Measurements from ENCODE around the gene TNS2.

TNS2 gene

DNA sequence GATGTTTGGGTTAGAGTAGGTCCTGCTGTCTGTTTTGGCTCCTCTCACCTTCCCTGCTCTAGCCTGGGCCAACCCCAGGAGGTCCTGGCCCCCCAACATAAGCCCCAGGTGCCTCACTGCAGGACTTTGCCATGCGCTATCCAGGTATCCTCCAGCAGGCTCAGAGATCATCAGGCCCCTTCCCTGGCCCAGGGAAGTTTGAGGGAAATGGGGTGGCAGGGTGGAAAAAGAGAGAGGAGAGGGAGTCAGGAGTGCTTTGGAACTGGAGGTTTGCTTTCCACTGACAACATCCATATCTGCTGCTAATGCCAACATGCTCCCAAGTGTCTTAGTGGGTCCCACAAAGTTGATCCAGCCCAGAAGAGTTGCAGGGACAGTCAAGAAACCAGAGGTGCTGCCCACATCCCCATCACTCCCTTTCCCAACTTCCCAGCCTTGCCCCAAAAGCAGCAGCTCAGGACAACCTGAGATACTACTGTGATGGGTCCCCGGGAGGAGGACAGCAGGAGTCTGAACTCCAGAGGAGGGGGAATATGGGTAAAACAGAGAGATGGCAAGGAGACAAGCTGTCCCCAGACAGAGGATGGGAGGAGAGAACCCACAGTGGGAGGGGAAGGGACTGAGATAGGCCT, 677 bp downstream of the TNS2 start:
- no peak for DNase-seq (ENCODE audit: extremely low read depth, low read depth)
- TF ChIP-seq, protein P1, sequence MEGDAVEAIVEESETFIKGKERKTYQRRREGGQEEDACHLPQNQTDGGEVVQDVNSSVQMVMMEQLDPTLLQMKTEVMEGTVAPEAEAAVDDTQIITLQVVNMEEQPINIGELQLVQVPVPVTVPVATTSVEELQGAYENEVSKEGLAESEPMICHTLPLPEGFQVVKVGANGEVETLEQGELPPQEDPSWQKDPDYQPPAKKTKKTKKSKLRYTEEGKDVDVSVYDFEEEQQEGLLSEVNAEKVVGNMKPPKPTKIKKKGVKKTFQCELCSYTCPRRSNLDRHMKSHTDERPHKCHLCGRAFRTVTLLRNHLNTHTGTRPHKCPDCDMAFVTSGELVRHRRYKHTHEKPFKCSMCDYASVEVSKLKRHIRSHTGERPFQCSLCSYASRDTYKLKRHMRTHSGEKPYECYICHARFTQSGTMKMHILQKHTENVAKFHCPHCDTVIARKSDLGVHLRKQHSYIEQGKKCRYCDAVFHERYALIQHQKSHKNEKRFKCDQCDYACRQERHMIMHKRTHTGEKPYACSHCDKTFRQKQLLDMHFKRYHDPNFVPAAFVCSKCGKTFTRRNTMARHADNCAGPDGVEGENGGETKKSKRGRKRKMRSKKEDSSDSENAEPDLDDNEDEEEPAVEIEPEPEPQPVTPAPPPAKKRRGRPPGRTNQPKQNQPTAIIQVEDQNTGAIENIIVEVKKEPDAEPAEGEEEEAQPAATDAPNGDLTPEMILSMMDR (IDR thresholded peaks at IDR 0.05; ENCODE audit: low read depth, low read length): no peak

DNA sequence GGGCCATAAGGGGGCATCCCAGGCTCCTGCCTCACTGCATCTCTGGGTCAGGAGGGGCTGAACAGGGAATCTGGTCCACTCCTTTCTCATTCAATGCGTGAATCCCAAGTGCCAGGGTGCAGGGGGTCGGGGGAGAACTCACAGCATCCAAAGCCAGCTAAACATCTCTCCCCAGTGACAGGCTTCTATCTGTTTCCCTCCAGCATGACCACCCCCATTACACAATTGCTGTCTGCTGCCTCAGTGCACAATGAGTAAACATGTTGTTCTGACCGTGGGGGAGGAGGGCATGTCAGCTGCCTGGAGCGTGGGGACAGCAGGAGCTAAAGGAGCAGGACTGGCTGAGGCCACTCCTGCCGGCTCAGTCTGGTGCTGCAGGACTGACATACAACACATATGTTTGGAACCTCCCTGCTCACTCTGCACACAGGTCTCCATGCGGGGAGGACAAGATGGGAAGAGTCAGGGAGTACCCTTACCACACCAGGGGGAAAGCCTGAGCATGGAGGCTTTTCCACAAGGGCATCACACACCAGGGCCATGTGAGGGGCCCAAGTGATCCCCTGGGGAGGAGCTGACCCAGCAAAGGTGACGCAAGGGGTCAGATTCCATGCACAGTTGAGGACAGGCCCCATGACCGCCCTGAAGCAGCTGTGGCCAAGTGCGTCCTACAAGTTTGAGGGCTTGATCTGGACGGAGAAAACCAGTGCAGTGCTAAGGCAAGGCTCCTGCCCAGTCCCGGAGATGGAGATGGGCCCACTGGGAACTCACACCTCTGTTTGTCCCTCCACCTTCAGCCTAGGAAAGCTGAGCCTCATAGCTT, 1.4 kb downstream of the TNS2 start:
- TF ChIP-seq, protein P1 (IDR thresholded peaks at IDR 0.05; ENCODE audit: low read depth, low read length): peak; percentile 4
- DNase-seq (ENCODE audit: extremely low read depth, low read depth): no peak

DNA sequence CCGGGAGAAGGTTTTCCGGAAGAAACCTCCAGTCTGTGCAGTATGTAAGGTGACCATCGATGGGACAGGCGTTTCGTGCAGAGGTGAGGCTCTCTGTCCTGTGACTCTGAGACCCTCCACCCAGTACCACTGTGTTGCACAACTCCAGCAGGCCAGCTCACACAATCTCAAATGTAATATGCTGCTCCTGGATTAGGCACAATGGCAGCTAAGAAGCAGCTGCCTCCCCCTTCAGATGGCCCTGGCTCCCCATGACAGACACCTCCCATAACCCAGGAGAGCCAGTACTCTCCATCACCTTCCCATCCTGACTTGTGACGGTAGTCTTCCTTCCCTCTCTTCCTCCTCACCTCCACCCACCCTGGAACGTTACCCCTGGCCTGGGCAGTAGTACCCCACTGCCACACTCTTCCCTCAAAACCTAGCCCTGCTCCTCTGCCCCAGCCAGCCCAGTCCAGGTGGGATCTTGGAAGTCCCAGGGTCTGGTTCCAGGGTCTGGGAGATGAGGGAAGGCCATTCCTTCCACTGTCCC, 2.1 kb downstream of the TNS2 start:
- DNase-seq (ENCODE audit: extremely low read depth, low read depth): no peak
- TF ChIP-seq, protein P1 (IDR thresholded peaks at IDR 0.05; ENCODE audit: low read depth, low read length): no peak

DNA sequence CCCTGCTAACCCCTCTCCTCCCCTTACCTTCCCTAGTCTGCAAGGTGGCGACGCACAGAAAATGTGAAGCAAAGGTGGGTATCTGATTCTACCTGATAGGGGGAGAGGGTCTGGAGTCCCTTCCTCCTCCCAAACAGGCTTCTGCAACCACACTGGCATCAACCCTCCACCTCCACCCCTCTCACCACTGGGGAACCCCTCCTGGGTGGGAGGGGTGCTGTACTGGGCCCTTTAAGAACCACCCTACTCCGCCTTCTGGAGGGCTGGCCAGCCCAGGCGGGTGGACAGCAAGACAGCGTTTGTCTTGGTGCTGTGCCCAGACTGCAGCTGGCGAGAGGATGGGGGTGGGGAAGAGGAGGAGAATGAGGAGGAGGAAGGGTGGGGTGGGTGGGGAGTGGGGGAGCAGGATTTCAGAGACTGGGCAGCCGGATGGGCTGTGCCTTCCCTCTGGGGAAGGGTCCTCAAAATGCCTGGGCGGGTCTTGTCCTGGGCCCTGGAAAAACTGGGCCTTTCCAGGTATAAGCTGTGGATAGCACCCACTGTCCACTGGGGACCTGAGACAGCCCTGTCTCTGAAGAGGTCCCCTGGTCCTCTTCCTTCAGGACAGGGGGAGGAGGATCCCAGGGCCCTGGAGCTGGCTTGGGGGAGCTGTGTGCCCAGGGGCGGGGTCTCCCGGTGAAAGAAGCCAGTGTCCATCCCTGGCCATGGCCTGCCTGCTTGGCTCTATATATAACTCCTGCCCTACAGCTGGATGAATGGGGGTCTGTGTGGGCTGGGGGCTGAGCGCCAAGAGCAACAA, 2.8 kb downstream of the TNS2 start:
- no peak for DNase-seq (ENCODE audit: extremely low read depth, low read depth)

DNA sequence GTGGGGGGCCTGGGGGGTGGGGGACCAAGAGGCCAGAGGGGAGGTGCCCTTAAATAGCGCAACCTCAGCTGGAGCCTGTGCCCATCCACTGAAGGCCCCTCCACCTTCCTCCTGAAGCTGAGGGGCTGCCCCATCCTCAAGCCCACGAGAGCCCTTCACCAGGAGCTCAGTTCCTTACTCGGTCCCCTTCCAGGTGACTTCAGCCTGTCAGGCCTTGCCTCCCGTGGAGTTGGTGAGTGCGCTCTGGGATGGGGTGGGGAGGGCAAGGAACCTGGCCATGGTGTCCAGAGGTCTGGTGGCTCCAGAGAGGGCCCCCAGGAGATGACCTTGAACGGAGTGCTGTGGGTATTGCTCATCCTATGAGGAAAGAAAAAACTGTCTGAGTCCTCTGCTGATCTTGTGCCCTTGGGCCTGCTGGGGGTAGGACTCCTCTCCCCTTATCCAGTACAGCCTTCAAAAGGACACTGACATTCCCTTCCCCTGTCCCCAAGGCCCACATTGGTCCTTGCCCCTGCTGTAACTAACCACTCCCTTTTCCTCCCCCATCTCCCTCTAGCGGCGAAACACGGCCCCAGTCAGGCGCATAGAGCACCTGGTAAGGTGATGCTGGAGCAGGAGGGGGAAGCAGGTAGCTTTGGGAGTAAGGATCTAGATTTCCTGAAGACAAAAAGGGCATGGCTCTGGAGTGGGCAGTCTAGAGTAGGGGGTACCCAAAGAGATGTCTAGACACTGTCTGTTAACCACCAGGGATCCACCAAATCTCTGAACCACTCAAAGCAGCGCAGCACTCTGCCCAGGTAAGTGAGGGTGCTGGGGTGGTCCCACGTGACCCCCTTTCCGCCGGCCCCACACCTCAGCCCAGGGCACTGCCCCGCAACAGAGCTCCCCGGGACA, 3.6 kb downstream of the TNS2 start:
- no peak for DNase-seq (ENCODE audit: extremely low read depth, low read depth)
- TF ChIP-seq, protein P1 (IDR thresholded peaks at IDR 0.05; ENCODE audit: low read depth, low read length): peak; percentile 64

More for the DNA sequence above, 2.8 kb downstream of the TNS2 start:
- TF ChIP-seq, protein P1 (IDR thresholded peaks at IDR 0.05; ENCODE audit: low read depth, low read length): no peak

DNA sequence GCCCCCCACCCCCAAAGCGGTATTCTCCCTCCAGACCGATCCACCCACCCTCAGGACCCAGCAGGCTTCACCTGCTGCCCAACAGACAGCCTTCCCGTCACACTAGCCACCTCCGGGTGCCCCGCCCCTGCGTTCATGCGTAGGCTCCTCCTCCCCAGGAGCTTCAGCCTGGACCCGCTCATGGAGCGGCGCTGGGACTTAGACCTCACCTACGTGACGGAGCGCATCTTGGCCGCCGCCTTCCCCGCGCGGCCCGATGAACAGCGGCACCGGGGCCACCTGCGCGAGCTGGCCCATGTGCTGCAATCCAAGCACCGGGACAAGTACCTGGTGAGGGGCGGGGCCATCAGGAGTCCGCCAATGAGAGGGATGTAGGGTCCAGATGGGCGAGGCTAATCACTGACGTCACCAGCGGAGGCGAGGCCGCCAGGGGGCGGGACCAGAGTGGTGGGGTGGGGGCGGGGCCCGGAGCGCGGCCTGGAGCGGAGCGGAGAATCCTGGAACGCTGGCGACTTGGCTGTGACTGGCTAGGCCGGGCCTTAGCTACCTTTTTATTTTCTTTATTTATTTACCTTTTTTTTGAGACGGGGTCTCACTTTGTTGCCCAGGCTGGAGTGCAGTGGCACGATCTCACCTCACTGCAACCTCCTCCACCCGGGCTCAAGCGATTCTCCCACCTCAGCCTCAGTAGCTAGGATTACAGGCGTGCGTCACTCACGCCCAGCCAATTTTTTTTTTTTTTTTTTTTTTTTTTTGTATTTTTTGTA, 4.4 kb downstream of the TNS2 start:
- DNase-seq (ENCODE audit: extremely low read depth, low read depth): no peak
- TF ChIP-seq, protein P1 (IDR thresholded peaks at IDR 0.05; ENCODE audit: low read depth, low read length): no peak
